OCI-LY1 (cell line): ENCODE results near the gene PPIG.

ENCODE experiments used
- EZH2 ChIP-seq: fragments of 200-600 bp; sonication (generic), shearing (Covaris generic); IDR thresholded peaks from 2 replicates; pipeline ENCODE4 v1.8.0; 2017; ENCODE audit warnings: borderline replicate concordance, mixed run types, mild to moderate bottlenecking, antibody characterized with exemption, low read length, moderate library complexity, mixed read lengths
- TF ChIP-seq, protein P1 (sequence below): fragments of 200-600 bp; sonication (generic), shearing (Covaris generic); IDR thresholded peaks from 2 replicates; pipeline ENCODE4 v1.5.1; 2017; ENCODE audit warnings: mild to moderate bottlenecking, antibody characterized with exemption, low read length, moderate library complexity, mixed read lengths

- TF ChIP-seq, protein P1, sequence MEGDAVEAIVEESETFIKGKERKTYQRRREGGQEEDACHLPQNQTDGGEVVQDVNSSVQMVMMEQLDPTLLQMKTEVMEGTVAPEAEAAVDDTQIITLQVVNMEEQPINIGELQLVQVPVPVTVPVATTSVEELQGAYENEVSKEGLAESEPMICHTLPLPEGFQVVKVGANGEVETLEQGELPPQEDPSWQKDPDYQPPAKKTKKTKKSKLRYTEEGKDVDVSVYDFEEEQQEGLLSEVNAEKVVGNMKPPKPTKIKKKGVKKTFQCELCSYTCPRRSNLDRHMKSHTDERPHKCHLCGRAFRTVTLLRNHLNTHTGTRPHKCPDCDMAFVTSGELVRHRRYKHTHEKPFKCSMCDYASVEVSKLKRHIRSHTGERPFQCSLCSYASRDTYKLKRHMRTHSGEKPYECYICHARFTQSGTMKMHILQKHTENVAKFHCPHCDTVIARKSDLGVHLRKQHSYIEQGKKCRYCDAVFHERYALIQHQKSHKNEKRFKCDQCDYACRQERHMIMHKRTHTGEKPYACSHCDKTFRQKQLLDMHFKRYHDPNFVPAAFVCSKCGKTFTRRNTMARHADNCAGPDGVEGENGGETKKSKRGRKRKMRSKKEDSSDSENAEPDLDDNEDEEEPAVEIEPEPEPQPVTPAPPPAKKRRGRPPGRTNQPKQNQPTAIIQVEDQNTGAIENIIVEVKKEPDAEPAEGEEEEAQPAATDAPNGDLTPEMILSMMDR: no peak
- TF ChIP-seq EZH2: no peak
Measured at GRCh38 chr2:169572189-169572588, 12.0 kb upstream of the PPIG start.
